ENCODE data around the gene TAPT1.
"Not testable (repeated sequence)": the region's sequence is repeated elsewhere in the genome, so short reads cannot be mapped to it uniquely, and the experiment has no call there.

Gene TAPT1

DNA sequence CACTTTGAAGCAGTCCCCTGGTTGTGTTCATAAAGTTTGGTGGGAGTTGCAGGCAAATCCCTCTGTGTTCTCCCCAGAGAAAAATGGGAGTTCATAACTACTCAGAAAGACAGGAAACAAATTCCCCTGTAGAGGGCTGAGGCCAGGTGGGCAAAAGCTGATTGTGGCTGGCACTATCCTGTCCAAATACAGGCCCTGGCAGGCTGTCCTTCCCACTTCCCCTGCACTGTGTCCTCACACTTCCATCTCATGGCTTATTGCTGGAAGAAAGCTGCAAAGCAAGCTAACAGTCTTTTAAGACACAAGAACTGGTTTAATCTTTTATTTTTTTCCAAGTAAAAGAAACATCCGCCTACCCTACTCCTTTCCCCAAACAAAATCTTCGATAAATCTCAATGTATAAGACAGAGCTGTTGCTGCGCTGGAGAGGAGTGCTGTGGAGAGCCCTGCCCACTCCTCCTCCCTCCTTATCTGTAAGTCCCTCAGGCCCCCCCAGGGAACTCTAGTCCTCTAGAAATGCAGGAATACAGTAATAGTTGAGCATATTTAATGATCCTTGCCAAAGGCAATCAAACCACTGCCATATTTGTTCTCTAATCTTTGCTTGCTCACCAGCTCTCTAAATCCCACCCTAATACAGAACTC lies 14.0 kb downstream of the TAPT1 start:
- DNase-seq: no peak

DNA sequence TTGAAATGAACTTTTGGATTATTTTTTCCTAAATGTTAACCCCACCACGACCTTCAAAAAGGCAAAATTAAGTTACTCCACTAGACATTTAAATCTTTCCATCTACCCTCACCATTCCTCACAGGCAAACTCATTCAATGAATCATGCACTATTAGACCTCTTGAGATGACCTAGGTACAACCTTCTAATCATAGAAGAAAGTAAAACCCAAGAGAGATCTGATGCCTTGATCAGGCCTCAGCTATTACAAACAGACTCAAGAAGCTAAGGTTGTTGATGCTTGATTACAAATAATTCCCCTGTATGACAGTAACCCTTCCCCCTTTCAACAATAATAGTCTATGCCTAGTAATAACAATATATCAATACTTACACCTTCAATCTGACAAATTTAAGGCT lies 18.9 kb downstream of the TAPT1 start:
- DNase-seq: no peak

DNA sequence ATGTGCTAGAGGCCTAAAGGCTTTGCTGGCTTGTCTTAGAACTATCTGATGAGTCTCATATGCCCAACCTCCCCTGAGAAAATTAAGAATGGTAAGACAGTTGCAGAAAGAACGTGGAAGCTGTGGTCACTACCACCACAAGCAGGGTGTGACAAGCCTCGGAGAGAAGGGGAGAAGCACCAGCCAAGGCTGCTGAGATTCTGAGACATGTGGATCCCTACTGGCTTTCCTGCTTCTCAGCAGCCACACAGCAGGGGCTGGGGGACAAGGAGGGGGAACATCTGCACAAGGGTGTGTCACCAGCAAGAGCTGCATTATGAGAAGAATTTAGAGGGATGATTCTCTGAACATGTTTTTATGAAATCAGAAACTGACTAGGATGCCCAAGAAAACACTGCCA lies 19.4 kb downstream of the TAPT1 start:
- DNase-seq: no peak

DNA sequence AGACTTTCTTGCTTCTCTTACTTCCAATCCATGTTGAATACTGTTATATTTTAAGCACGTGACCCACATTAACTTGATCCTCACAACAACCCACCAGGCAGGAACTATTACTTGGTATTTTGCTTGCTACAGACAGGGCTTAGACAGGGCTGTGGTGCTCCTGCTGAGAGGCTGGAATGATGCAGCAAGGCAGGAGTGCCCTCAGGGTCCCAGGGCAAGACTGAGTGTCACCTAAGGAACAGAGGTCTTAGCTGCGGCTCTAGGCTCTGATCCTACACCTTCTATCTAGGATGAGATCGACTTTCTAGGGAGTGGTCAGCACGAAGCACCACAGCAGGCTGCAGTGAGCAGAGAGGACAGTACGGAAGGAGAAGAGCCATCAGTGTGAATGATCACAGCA lies 20.0 kb downstream of the TAPT1 start:
- DNase-seq: no peak

DNA sequence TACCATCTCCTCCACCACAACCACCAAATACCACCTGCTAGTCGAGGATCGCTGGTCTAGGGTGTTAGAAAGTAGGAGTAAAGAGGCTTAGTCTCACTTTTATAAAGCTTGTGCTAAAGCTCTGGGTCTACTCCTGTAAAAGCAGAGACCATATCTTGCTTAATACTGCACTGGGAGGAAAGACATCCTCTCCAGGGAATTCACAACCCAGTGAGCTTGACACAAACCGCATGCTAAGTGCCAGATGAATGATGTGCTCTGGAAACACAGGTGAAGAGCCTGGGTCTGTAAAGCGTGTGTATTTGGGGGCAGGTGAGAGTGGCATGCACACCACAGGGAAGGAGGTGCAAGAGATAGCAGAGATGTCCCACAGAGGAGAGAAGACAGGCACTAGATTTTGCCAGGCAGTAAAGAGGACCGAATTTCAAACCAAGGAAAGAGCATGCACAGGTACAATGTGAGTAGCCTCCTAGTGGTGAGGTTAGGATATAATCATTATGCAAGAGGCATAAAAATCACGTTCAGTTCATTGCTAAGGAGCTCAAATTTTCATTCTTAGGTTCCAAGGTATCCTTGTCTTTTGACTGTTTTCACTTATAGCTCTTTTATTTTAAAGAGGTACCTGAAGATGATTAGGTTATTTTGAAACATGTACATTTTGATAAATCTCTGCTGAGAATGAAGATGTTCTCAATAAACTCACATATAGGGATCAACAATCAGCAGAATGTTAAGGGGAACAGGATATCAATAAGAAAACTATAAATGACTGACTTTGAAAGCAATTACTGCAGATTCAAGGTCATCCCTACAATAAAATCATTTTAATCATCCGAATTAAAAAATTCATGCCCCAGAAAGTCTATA lies 20.7 kb downstream of the TAPT1 start:
- DNase-seq: no peak

DNA sequence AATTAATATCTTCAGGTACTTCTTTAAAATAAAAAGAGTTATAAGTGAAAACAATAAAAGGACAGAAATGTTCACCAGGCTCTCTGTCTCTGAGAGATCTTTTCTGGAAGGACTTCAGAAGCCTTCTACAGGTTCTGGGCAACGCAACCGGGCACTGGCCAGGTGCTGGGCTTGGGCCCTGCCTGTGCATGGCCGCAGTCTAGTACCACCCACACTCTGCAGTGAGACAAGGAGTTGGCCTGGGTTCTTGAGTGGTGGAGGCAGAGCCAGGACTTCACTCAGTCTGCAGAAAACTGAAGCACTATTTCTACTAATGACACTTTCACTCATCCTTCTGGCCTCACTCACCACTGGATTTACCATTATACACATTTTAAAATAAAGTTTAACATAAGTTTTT lies 21.8 kb downstream of the TAPT1 start:
- DNase-seq: no peak

DNA sequence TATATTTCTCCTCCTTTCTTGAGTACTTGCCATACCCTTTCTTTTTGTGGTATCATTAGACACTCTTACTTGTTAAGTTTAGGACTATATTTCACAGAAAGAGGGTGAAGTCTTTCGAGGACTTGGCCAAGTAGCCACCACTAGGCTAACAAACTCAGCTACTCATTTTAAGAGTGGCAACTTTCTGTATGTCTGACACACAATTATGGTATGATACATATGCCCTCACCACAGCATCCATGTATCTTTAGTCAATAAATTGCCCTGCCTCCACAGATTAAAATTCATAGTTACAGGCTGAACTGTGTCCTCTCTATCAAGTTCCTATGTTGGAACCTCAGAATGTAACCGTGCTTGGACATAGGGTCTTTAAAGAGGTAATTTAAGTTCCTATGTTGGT lies 23.2 kb downstream of the TAPT1 start:
- no peak for DNase-seq

DNA sequence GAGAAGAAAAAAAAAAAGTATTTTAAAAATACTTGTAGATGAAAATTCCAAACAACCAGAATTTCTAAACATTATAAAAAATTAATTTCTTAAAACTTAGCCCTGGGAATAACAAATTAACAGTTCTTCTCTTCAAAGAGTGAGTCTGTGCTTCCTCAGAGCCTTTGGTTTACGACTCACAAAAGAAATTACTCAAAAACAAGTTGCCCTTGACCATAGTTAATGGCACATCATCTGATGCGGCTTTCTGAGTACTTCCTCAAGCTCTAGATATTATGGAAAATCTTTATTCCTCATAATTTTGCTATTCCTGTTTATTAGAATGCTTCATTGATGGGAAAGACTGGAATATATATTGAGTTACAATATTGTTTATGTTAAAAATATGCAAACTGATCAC lies 23.7 kb downstream of the TAPT1 start:
- DNase-seq: no peak

DNA sequence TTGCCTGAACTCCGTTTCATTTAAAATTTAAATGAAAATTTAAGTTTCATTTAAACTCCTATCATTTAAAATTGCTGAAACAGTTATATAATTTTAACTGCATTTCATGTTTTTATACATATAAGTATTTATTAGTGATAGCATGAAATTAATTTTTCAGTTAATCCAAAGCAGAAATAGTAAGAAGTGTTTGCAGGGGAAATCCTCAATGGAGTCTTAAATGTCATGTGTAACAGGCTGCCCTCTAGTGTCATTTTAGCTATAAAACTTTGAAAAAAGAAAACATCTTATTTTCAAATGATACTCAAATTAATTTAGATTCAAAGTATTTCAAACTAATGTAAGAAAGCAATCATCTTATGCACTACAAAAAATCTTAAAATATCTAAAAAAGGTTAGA lies 27.2 kb downstream of the TAPT1 start:
- peak; percentile 20 for DNase-seq

DNA sequence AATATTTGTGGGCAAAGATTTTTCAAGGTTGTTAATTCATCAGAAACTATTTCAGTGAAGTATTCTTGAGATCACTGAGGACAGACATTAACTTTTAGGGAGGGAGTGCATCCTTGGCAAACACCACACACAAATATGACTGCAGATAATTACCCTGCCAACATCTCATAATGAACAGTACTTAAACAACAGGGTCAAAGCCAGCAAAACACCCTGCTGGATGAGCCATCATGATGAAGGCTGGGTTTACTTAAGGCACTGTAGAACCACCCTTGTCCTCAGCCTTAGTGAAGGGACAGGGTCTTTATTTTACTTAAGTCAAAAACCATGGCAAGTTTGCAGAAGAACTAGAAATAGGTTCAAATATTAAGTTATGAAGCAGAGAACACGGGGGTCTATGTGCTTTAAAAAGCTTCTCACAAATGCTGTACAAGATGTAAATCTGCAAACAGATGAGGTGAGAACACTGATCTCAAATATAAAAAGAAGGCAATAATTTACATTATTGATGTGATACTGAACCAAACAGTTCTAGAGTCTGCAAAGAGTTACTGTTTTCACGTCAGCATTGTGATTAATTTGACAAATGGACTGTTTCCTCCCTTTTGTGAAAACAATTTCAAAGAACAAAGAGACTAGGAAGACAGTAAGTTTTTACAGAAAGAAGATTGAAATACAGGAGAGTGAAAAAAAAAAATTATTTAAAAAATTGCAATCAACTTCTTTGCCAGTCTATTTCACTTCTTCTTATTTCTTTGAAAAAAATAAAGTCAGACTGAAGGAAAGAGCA lies 28.2 kb downstream of the TAPT1 start:
- DNase-seq: no peak

DNA sequence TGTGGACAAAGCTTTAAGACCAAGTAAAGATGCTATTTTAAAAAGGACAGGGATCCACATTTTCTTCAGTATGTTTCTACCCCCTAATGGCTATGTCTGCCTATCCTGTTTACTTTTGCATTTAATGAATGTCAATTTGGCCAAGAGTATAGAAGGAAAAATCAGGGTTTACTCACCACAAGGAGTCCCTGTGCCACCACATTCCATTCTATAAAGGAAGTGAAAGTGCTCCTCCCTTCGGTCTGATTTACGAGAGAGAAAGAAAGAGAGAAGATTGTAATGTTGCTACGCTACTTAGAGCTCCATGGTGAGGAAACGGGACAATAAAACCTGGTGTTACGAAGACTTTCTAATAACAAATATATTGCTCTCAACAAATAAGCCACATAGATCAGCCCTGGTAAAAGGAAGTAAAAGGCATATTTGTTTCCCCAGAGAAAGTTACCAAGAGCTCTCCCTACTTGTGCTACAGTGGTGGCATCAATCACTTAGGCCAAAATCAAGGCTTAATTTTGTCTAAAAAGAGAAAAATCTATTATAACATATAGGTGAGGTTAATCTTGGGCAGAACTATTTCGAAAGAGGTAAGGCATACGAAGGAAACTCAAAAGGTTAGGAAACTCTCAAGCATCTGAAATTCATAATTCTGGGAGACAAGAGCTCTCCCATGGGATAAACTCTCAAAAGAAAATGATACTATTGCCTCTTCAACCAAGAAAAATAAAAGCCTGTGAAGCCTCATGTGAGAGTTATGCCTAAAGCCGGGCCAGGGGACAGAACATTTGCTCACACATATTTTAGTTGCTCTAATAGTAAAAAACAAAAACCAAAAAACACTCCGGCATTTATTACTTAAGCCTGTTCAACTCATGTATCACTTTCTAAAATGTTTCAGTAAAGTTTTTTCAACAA lies 29.5 kb downstream of the TAPT1 start:
- peak; percentile 76 for DNase-seq

DNA sequence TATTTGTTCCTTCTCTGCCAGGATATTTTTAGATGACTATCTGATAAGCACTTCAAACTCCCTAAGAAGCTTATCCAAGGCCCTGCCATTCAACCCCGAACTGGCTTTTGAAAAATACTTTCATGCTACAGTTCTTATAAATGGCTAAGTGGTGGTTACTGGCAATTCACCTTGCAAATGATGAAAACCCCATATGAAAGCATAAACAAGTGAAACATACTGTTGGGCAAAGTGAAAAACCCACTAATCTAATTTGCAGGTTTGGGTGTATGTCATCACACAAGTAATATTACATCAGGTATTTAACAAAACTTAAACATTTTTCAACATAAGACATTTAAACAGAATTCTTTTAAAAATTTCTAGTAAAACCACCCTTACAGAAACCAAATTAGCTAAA lies 31.1 kb downstream of the TAPT1 start:
- DNase-seq: no peak

DNA sequence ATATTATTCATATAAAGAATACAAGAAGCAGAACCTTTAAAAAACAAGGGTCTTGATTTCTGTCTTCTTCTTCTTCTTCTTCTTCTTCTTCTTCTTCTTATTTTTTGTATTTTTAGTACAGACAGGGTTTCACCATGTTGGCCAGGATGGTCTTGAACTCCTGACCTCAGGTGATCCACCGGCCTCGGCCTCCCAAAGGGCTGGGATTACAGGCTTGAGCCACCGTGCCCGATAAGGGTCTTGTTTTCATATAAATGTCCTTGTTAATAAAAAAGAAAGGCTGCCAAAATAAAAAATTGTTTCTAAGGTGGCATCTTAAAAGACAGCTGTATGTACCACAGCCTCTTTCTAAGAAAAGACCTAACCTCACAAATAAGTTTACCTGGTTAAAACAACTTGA lies 31.5 kb downstream of the TAPT1 start:
- not testable (repeated sequence) for DNase-seq

DNA sequence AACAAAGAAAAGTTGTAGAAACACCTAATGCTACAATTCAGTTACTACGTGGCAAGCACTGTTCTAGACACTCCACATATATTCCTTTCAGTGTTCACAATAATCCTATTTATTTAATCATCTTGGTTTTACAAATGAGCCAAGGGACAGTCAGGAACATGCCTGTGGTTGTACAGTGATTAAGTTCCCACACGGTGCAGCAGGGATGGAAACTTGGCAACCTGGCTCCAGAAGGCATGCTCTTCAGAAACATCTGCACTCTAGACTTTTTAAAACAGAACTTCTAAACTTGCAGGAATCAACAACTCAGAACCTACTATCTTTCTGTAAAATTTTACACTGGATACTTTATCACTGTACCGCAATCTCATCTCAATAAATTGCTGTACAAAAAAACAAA lies 32.1 kb downstream of the TAPT1 start:
- DNase-seq: peak; percentile 43

DNA sequence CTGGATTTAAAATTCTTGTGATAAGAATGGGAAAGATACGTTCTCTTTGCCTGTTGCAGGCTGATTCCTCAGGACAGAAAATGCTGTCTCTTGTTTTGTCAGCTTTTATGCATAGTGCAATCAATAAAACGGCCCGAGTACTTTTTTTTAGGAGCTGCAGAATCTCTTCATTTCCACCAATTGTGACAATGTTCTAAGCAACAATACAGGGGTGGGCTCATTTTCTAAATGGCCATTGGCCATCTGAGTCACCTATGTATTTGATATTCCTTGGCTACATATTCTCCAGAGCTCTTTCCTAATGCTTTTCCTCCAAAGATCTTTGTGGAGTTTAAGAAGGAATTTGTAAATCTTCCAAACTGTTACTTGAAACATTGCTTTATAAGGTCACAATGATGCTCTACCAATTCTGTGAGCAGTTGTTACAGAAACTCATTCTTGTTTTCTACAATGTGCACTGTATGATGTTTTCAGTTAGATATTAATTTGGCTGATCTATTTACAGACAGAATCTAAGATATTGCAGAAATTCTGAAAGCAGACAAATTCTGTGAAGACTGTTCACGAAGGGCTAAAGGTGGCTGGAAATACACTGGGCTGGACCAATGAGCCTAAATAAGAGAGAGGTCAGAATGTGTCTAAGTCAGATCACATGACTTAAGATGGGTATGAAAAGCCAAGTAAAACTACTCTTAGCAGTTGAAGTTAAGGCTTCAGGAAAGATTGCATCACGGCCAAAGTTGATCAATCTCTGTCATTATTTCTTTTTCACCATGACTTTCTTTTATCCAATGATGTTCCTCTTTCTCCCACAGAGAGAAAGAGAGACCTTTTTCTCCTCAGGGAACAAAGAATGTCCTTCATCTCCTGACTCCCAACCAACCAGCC lies 33.4 kb downstream of the TAPT1 start:
- peak; percentile 44 for DNase-seq

DNA sequence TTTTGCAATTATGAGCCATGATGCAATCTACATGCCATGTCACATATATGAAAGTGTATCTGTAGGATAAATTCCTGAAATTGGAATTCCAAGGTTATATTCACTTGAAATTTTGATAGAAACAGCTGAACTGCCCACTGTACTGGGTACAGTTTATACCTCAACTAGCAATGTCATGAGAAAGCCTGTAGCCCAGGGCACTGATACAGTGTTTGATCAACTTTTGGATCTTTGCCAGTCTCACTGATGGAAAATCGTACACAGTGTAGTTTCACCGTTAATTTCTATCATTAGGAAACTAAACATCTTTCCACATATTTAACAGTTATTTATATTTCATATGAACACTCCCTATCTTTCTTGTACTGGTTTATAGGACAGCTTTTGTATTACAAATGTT lies 34.2 kb downstream of the TAPT1 start:
- no peak for DNase-seq

DNA sequence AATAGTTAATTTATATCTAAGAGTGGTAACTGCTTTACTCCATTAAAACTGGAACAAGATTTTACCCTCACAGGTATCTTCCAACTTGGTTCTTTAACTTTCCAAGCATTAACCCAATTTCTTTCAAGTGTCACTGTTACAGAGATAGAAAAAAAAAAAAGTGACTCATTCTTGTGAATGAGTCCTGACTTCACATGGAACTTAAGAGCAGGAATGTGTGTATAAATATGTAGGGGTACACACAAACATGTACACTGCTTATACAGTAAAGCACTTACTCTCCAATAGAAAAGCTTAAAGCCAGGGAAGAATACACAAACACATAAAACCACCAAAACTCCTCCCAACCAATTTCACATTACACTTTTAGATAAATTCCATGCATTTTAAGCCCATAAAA lies 38.8 kb downstream of the TAPT1 start:
- DNase-seq: peak; percentile 11

DNA sequence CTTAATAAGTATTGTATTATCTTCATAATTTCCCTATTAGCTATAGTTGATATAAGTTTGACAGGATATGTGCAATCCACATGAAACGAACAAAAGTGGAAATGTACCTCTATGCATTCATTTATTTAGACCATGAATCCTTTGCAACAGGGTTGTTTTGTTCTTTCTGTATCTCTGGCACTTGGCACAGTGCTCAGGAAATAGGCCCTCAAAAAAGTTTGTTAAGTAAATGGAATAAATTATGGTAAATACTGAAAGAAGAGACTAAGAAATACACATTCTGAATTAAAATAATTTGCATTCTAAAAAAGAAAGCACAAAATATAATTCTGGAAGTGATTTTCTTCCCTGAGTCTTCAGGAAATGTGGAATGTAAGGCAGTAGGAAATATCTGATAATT lies 39.3 kb downstream of the TAPT1 start:
- DNase-seq: no peak

DNA sequence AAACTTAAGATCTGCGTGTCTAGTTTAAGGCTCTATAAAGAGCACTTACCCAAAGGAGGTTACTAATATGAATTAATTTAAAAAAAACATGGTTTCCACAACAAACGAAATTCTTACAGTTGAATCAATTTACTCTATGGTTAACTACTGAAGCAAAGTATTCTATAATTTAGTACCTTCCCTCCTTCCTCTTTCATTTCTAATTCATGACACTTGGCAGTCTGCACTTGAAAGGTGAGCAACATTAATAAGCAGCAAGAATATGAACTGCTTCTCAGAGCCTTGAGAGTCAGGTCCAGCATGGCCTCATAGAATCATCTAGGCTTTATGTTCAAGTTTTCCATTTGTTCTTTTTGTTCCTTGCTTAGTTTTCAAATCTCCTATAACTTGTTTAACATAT lies 42.7 kb downstream of the TAPT1 start:
- no peak for DNase-seq

DNA sequence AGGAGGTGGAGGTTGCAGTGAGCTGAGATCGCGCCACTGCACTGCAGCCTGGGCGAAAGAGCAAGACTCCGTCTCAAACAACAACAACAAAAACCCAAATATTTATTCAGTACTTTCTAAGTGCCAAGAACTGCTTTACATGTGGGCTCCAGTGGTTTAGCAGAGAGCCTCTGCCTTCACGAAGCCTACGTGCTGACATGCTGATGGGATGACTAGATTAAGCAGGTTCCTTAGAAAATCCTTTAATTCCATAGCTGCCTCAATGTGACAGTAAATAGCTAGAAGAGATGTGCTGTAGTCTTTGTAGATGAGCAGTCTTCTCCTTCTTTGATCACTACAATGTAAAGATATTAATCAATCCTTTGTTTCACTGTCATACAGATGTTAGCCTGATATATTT lies 49.6 kb downstream of the TAPT1 start:
- DNase-seq: no peak

DNA sequence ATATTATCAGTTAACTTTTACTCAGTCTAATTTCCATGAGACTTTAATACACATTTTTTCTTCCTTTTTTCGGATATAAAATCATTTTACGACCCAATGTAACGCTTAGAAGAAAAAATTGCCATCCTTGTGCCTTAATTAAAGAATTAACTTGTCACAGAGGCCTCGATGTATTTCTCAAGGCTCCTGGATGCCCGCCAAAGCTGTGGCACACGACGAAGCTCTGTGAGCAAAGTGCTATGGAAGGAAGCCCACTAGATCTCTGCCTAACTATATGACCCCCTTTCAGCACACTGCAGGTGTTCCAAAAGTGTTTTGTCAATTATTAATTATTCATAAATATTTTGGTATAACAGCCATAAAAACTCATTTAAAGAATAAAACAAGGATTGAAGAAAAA lies 54.4 kb downstream of the TAPT1 start:
- no peak for DNase-seq

DNA sequence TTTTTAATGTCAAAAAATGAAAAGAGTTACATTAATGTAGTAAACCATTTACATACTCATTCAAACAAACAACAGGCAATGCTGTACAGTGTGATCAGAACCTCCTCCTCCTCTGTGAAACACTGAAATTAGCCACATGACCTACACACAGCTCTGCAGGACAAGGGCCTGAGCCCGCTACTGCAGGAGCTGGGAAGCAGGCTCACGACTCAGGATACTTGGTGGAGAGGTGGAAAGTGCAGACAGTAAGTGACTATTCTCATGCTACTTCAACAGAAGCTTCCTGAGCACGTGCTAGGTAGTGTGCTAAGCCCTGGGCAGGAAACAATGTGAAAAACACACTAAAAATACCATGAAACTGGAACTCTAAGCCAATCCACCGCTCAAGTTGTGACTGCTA lies 56.8 kb downstream of the TAPT1 start:
- no peak for DNase-seq

Measured in fibroblast of skin of right quadriceps (primary cell).